ENCODE data around the gene LRRFIP2.
"Not testable (repeated sequence)": the region's sequence is repeated elsewhere in the genome, so short reads cannot be mapped to it uniquely, and the experiment has no call there.

The LRRFIP2 gene, protein sequence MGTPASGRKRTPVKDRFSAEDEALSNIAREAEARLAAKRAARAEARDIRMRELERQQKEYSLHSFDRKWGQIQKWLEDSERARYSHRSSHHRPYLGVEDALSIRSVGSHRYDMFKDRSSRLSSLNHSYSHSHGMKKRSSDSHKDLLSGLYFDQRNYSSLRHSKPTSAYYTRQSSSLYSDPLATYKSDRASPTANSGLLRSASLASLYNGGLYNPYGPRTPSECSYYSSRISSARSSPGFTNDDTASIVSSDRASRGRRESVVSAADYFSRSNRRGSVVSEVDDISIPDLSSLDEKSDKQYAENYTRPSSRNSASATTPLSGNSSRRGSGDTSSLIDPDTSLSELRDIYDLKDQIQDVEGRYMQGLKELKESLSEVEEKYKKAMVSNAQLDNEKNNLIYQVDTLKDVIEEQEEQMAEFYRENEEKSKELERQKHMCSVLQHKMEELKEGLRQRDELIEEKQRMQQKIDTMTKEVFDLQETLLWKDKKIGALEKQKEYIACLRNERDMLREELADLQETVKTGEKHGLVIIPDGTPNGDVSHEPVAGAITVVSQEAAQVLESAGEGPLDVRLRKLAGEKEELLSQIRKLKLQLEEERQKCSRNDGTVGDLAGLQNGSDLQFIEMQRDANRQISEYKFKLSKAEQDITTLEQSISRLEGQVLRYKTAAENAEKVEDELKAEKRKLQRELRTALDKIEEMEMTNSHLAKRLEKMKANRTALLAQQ

DNA sequence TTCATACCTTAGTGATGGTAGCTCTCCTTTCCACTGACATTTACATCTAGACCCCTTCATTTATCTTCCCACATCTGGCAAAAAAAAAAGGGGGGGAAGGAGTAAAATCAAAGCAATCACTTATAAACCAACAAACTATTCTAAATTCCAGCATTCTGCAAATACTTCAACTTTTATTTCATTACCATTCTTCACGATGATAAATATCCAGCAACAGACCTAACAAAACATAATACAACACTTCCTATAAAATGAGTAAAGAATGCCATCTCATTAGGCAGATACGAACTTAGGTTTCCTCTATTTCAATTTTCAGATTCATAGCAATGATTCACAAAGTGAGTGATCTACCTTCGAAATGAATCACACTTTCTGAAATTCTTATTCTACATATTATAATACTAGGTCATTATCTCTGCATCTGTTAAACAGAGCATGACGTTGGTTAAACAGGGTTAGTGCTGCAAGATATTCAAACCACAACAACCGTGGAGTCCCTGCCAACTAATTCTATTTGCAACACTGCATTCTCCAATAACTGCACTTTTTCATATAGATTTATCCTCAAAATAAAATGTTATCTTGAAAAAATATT, at the start of gene LRRFIP2:
Gene LRRFIP2 (minus strand): TSS at position 51 of the 595 bp plus-strand sequence. CDS start 25,599 bp downstream, outside the sequence.
- no peak for DNase-seq

DNA sequence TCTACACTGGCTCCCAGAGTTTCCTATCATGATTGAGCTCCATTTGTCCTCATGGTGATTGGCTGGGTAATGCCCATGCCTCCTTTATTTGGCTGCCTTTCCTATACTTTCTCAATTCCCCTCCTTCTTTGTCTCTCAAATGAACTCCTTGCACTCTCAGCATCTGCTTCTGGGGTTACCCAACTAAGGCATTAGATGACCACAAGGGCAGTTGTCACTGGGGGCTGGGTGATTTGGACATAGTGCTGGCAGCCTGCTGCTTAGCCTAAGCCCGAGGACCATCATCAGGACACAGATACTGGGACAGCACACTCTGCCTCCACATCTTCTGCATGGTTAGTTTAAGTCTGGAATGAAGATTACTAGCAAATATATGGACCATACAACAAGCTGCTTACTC, 49.2 kb upstream of the LRRFIP2 start:
- DNase-seq: no peak

DNA sequence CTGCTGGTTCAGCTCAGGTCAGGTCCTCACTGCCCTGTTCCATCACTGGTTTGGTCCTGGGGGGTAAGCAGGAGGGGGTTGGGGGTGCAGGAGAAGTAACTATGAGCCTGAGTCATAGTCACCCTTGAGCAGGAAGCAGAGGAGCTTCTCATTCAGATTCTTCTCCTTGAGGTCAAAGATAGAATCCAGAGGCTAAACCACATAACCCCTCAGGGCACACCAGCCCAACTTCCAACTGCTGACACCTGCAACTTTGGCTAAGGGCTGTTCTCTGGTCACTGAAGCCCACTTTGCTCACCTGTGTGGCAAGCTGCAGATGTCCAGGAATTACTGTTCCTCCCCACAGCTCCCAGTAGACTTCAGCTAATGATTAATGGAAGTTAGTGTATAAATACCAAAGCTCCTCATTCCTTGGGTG, 48.8 kb upstream of the LRRFIP2 start:
- DNase-seq: no peak

DNA sequence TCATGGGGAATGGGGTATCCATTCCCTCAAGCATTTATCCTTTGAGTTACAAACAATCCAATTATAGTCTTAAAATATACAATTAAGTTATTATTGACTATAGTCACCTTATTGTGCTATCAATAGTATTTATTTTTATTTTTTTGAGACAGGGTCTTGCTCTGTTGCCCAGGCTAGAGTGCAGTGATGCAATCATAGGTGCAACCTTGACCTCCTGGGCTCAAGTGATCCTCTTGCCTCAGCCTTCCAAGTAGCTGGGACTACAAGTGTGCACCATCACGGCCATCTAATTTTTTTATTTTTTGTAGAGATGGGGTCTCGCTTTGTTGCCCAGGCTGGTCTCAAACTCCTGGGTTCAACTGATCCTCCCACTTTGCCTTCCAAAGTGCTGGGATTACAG, 48.2 kb upstream of the LRRFIP2 start:
- DNase-seq: not testable (repeated sequence)

DNA sequence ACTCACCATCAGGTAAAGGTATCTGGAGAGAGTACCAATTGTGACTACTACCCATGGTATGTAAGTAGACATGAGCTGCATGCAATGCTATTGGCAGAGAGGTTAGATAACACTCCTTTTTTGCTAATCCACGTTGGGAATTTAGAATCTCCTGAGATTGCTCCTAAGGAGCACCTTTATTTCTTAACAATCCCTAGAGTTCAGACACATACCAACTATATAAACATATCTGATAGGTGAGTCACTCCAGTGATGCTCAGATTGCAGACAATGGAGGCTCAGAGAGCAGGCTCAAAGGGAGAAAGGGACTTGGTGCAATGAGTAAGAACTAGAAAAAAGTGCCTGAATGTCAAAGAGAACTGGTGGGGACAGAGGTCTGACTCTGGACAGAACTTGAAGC, 47.0 kb upstream of the LRRFIP2 start:
- no peak for DNase-seq

DNA sequence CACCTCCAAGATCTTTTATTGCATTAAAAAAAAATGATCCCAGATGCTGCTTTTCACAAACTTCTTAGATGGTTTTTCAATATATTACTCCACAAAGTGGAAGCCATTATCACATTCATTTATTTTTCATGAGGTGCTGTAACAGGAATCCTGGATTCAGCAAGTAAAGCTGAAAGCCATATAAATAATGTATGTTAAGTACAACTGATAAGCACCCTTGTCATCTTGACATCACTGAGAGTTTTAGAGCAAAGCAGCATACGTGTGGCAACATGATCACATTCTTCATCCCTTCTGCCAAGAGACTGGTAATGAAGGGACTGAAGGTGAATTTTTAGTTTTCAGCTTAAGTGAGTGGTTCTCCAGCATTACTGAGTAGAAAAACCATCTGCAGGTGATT, 44.9 kb upstream of the LRRFIP2 start:
- no peak for DNase-seq

DNA sequence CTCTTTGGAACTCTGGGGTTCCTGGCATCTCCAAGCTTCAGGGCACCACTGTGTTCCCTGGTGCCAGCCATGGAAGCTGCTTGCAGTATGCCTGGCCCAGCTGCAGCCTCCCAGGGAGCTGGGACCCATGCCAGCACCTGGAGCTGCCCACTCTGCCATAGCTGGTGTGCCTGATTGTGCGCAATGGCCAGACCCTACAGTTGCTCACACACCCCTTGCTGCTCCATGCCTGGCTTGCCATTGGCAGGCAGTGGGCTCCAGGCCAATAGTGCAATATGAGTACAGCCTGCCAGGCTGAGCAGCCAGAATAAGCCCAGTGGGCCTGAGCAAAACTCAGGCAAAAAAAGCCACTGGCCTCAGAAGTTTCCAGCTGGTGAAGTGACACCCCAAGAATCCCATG, 43.8 kb upstream of the LRRFIP2 start:
- peak in 4 of 56 donors; percentile 5 to 47 (median 19) for DNase-seq

DNA sequence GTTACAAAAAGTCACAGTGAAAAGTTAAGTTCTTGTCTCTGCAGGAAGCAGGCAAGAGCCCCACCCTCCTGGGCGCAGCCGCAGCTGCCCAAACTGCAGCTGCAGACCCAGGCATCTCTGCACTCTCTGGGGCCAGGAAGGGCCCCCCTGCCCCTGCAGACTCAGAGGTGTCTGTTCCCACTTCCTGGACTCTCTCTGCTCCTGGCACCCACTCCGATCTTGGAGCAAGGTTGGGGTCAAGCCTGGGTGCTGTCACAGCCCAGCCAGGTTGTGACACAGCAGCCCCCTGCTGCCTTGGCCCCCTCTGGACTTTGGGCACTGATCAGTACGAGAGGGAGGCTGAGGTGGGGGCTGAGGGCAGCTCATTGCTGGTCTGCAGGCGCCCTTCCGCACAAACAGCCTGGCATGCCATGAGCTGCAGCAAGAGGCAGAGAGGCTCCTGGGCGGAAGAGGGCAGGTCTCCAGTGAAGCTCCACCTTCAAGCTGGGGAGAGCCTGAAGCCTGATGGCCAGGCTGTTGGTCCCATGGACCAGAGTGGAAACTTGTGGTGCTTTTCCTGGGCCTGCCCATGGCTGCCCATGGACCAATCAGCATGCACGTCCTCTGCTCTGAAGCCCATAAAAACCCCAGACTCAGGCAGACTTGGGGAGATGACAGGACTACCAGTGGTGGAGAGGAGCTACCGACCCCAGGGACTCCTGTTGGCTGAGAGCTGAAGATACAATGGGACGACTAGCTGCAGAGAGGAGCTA, 42.9 kb upstream of the LRRFIP2 start:
- no peak for DNase-seq

DNA sequence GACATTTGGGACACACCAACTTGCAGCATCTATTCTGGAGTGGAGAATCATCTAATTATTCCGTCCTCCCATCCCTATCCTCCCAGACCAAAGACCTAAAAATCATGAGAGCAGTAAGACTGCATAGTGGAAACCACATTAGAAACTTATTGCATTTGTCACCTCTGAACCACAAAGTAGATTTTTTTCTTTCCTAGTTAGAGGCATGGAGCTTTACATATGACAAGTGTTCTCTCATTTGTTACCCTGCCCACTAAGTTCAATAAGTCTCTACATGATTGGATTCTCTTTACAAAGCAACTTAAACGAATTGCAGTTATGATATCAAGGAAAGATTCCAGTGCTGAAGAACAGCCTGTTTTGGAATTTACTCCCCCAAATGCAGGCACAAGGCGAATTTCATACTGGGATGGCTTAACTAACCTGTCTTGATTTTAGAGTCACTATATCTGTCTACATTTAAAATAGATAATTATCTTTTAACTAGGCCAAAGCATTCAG, 42.3 kb upstream of the LRRFIP2 start:
- DNase-seq: no peak

DNA sequence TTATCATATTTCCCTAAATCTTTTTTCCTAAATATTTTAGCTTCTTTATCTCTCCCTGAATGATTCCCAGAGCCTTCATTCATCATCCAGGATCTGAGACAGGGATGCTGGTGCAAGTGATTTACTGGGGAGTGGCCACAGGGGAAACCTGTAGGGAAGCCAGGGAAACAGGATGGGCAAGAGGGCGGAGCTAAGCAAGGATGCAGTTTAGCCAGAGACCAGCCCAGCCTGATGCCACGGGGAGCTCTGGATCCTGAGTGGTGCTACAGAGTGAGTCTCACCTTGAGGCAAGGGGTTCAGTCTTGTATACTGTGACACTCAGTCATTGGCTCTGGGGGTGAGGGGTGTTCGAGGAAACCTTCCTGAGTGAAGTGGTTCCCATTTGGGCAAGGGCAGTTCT, 39.7 kb upstream of the LRRFIP2 start:
- no peak for DNase-seq

DNA sequence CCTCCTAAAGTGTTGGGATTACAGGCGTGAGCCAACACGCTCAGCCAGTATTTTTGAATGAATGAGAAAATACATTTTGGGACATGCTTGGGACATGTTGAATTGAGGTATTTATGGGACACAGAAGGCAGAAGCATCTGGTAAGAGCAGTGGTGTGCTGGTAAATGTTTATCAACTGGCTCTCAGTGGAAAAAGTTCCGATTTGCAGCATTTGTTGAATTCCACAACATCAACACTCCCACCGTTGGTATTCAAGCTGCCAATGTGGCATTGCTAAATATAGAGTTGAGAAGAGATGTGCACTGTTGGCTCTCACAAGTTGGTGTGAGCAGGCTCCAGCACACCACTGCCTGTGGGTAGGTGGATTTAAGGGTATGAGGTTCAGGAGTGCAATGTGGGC, 35.8 kb upstream of the LRRFIP2 start:
- DNase-seq: no peak

DNA sequence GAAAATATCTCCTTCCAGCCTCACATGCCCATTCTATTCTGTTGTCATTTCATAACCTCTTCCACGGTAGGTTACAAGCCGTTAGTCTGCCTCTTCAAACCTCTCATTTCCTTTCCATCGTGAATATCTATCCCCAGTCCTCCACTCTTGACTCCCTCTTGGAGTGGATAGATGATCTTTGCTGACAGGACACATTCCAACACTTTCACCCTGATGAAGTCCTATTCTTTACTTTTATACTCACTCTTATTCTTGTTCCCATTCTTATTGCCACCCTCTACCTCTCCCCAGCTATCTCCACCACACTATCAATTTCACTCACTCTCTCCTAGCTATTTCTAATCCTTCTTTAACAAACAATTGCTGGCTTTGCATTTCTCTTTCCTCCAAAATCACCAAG, 34.2 kb upstream of the LRRFIP2 start:
- not testable (repeated sequence) for DNase-seq

DNA sequence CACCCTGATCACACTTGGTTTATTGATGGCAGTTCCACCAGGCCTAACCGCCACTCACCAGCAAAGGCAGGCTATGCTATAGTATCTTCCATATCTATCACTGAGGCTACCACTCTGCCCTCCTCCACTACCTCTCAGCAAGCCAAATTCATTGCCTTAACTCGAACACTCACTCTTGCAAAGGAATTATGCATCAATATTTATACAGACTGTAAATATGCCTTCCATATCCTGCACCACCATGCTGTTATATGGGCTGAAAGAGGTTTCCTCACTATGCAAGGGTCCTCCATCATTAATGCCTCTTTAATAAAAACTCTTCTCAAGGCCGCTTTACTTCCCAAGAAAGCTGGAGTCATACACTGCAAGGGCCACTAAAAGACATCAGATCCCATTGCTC, 33.6 kb upstream of the LRRFIP2 start:
- not testable (repeated sequence) for DNase-seq

DNA sequence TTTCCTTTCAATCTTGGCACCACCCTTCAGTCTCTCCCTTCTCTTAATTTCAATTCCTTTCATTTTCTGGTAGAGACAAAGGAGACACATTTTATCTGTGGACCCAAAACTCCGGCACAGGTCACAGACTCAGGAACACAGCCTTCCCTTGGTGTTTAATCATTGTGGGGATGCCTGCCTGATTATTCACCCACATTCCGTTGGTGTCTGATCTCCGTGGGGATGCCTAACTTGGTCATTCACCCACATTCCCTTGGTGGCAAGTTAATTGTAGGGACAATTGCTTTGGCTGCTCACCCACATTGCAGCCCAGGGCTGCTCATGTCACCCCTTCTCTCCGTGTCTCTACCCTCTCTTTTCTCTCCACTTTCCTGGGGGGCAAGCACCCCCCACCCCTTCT, 31.7 kb upstream of the LRRFIP2 start:
- DNase-seq: not testable (repeated sequence)

DNA sequence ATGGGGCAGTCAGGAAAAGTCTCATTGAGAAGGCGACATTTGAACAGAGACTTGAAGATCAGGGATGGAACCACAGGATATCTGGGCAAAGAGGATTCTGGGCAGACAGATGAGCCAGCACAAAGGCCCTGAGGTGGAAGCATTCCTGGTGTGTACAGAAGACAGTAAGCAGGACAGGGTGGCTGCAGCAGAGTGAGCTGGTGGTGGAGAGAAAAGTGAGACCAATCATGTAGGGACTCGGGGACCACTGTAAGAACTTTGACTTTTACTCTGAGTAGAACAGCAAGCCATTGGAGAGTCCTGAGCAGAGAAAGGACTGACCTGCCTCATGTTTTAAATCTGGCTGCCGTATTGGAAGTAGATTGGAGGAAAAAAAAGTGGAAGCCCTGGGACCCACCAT, 29.9 kb upstream of the LRRFIP2 start:
- DNase-seq: no peak

DNA sequence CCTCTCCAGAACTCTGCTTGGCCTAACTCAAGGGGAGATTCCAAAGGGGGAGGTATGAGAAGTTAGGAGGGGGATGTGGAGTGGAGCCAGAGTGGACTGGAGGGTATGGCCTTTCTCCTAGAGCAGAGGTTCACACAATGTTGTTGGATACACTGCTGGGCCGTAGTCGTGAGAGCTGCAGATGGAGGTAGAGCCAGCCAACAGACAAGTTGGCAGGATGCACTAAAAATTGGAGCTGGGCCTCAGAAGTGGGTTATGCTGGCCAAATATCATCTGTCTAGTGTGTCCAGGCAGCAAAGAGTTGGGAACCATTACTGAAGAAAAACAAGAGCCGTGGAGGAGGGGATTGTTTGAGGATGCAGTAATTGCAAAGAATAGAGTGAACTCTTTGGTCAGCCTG, 27.7 kb upstream of the LRRFIP2 start:
- peak in 1 of 56 donors; percentile 5 for DNase-seq

DNA sequence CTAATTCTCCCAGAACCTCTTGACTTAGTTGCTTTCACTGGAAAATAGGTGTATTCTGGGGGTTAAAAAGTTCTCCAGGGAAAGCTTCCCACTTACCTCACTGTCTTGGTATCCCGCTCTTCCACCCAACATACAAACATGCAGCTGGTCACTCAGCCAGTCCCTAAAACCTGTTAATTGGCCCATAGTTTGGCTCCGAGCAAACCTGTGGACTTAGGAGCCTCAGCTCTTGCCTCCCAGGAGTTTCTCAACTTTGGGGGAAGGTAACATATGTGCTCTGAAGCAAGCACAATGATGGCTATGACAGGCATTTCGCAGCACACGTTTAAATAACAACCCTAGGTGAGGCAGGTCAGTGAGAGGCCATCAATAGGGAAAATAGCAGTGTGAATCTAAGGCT, 25.8 kb upstream of the LRRFIP2 start:
- no peak for DNase-seq

DNA sequence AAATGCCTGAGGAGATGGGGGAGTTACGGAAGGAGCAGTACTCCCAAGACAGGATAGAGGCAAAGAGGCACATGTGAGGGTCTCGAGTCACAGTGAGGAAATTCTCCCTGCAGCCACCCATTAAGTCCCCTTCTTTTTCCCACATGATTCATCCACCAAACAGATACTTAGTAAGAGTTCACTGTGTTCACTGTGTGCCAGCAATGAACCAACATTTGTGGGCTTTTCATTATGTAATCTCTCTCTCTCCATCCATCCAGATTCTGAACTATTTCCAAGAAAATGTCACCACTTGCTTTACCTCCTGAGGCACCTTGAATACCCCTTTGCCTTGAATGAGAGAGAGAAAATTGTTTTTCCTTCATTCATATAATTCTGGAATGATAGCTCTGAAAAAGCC, 24.6 kb upstream of the LRRFIP2 start:
- DNase-seq: no peak

DNA sequence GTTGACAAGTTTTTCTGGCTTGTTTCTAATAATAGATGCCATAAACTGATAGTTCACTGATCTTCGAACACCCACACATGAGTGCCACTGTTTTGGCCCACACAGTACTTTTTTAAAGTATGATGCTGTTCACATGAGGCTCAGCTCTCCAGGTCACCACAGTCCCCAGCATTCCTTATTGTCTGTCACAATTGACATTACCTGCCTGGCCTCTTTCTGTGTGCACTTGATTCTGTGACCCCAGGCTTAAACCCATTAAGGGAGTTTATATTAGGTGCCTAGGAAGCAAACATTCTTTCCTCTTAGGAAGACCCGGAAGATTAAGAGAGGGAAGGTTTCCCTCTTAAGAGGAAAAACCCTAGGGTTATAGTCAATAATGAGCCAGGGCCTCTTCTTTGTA, 24.2 kb upstream of the LRRFIP2 start:
- no peak for DNase-seq

DNA sequence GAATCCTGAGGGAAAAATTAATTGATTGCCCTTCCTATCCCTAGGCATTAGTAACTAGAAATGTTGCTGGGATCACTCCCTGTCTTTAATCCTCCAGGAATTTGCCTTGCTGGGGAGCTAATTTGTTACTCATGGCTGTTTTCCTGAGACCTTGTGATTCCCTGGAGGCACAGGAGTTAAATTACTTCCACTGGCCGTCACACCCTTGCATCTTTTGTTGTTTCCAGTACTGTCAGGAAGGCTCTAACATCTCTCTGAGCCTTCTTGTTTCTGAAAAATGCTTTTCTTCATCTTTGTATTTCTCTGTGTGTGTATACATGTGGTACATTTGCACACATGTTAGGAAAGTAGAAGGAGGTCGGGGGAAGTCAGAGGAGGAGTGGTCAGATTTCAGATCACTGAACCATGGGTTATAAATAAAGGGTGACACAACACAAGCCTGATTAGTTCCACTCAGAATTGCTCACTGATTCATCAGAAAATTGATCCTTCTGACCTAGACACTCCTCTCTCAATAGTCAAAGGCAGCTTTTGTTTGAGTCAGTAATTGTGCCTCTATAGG, 23.5 kb upstream of the LRRFIP2 start:
- no peak for DNase-seq

DNA sequence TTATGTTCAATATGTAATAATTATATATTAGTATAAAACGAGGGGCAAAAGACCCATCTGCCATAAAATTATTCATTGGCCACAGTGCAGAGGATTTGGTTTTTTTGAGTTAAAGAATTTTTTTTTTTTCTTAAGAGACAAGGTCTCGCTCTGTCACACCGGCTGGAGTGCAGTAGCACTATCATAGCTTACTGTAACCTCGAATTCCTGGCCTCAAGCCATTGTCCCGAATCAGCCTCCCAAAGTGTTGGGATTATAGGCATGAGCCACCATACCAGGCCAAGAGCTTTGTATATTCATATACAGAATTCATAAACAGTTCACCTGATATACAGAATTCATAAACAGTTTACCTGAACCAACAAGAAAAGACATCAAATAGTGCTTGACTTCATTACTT, 20.2 kb upstream of the LRRFIP2 start:
- no peak for DNase-seq
